B cell (primary cell): ENCODE data around the gene KCNQ5.

ENCODE experiments used
- CTCF ChIP-seq: fragments of 200-600 bp; IDR thresholded peaks from one replicate; pipeline ENCODE4 v1.8.0; 2022; ENCODE audit warnings: antibody characterized with exemption, mild to moderate bottlenecking
- EZH2 ChIP-seq: IDR thresholded peaks from 2 replicates; pipeline ENCODE4 v1.6.1; 2012; ENCODE audit warnings: borderline replicate concordance, low read depth, mild to moderate bottlenecking, moderate library complexity, low read length; ENCODE audit not compliant: insufficient read depth, poor library complexity, severe bottlenecking

- TF ChIP-seq CTCF (no peak), EZH2 (no peak)
Measured at GRCh38 chr6:72755752-72756151, 133.9 kb downstream of the KCNQ5 start.
